CD4-positive, alpha-beta T cell (primary cell): ENCODE measurements around the gene C14orf180. TPM values are rescaled to one million over a fixed set of nuclear protein-coding genes. Genes with fewer than 3 reads are reported as not detected.

Experiments used
- ATAC-seq: fragments of 200-7000 bp; cut with Tn5 transposase; one replicate; pipeline ENCODE4 v1.10.0; 2022; ENCODE audit warnings: mild to moderate bottlenecking; ENCODE audit not compliant: poor library complexity
- CTCF ChIA-PET: fragments of 350-600 bp; sonication (Branson Sonifier 250); formaldehyde crosslinking; loops from one replicate; lab custom pipeline; 2021; ENCODE audit warnings: antibody characterized with exemption, inconsistent platforms; lab: Charles Lee
- POLR2A ChIA-PET: fragments of 350-600 bp; sonication (Branson Sonifier 250); formaldehyde crosslinking; loops from one replicate; lab custom pipeline; 2021; ENCODE audit warnings: antibody characterized with exemption, inconsistent platforms; lab: Charles Lee
- DNase-seq, 14 experiments: peaks; one replicate each; pipeline ENCODE4 v3.0.0-alpha.2; 2013 to 2020; ENCODE audit warnings: mixed read lengths in 2 of 14
- H3K27ac ChIP-seq, 2 donors: one replicate each; pipeline versions ENCODE4 v1.5.1 to v1.7.0; 2013; ENCODE audit warnings: low read length in 2 of 2, low read depth in 1 of 2, mild to moderate bottlenecking in 1 of 2
- H3K27me3 ChIP-seq, 2 experiments: 1 replicate in 1 of 2; 2 replicates in 1 of 2; pipeline versions ENCODE4 v1.6.1 to v1.7.0; 2013; ENCODE audit warnings: low read length in 2 of 2, control low read depth in 1 of 2, mild to moderate bottlenecking in 1 of 2, moderate library complexity in 1 of 2; ENCODE audit not compliant: insufficient read depth in 2 of 2, control insufficient read depth in 1 of 2
- H3K36me3 ChIP-seq: one replicate; pipeline ENCODE4 v1.6.1; 2013; ENCODE audit warnings: low read length, control low read depth; ENCODE audit not compliant: insufficient read depth
- H3K4me1 ChIP-seq: one replicate; pipeline ENCODE4 v1.6.1; 2013; ENCODE audit warnings: low read length, control low read depth; ENCODE audit not compliant: insufficient read depth
- H3K4me3 ChIP-seq: one replicate; pipeline ENCODE4 v1.5.1; 2013; ENCODE audit warnings: mild to moderate bottlenecking, low read length, moderate library complexity
- H3K9me3 ChIP-seq, 2 experiments: 1 replicate in 1 of 2; 2 replicates in 1 of 2; pipeline versions ENCODE4 v1.6.1 to v1.7.0; 2013; ENCODE audit warnings: low read length in 2 of 2, mild to moderate bottlenecking in 2 of 2, control low read depth in 1 of 2, moderate library complexity in 1 of 2; ENCODE audit not compliant: control insufficient read depth in 1 of 2, insufficient read depth in 1 of 2
- H3K27ac Mint-ChIP-seq: one replicate; pipeline ENCODE4 v1.8.0; 2020; ENCODE audit warnings: mixed read lengths
- H3K27me3 Mint-ChIP-seq: one replicate; pipeline ENCODE4 v1.8.0; 2021; ENCODE audit warnings: mixed read lengths
- H3K36me3 Mint-ChIP-seq: one replicate; pipeline ENCODE4 v1.8.0; 2021; ENCODE audit warnings: low read depth, mixed read lengths
- H3K4me1 Mint-ChIP-seq: one replicate; pipeline ENCODE4 v1.8.0; 2021; ENCODE audit warnings: low read depth, mixed read lengths
- H3K4me3 Mint-ChIP-seq: one replicate; pipeline ENCODE4 v1.8.0; 2020; ENCODE audit warnings: mild to moderate bottlenecking, mixed read lengths
- H3K9me3 Mint-ChIP-seq: one replicate; pipeline ENCODE4 v1.8.0; 2020; ENCODE audit warnings: mixed read lengths
- CTCF ChIP-seq: fragments of 200-600 bp; IDR thresholded peaks from one replicate; pipeline ENCODE4 v1.8.0; 2022; ENCODE audit warnings: antibody characterized with exemption, mild to moderate bottlenecking
- intact Hi-C, 2 experiments: fragments of 100-400 bp; cut with DNase I in 1 of 2; cut with micrococcal nuclease in 1 of 2; formaldehyde crosslinking; loops; one replicate each; pipeline versions ENCODE4 v1.15.1 to v1.9.0; 2023 to 2025; cut with DNase I, micrococcal nuclease
- total RNA-seq, 174 experiments: library from RNA in 2 of 174; stranded (reverse) in 2 of 174; gene quantifications; one replicate each; pipeline ENCODE4 v1.2.3 and lab custom pipeline; 2021 to 2026

The C14orf180 gene
- total RNA-seq, 2 experiments from 2014 or later, result not detected

- H3K27ac ChIP-seq, result no peak overlapping the region
- intact Hi-C loops, result no loop called here
- H3K36me3 ChIP-seq, result no peaks in the 10 kb centered on the region
- H3K4me3 ChIP-seq, result no peak overlapping the region
- H3K9me3 Mint-ChIP-seq, result no peaks in the 10 kb centered on the region
- no peak overlapping the region for H3K4me3 Mint-ChIP-seq
- CTCF ChIA-PET, result no interaction called here
- H3K36me3 Mint-ChIP-seq, result no peaks in the 10 kb centered on the region
- ATAC-seq, result no peak
- no peak for DNase-seq
- H3K9me3 ChIP-seq, result peaks cover 0 to 7% of the 10 kb centered on the region in 2 experiments
- H3K27ac Mint-ChIP-seq, result no peak overlapping the region
- H3K27me3 Mint-ChIP-seq, result peaks cover 10% of the 10 kb centered on the region
- peaks cover 3 to 5% of the 10 kb centered on the region in 2 experiments for H3K27me3 ChIP-seq
- POLR2A ChIA-PET, result no interaction called here
- TF ChIP-seq CTCF, result no peak
- no peaks in the 10 kb centered on the region for H3K4me1 ChIP-seq
- no peaks in the 10 kb centered on the region for H3K4me1 Mint-ChIP-seq
Measured at GRCh38 chr14:104572668-104573067, 6.9 kb upstream of the C14orf180 start.

GRCh38 chr14:104573930-104574329, 5.6 kb upstream of the C14orf180 start:
- H3K27me3 Mint-ChIP-seq, result peaks cover 10% of the 10 kb centered on the region
- CTCF ChIA-PET, result no interaction called here
- no peaks in the 10 kb centered on the region for H3K36me3 Mint-ChIP-seq
- Histone ChIP-seq H3K27me3 (peaks cover 5% of the 10 kb centered on the region in 2 experiments), H3K4me1 (no peaks in the 10 kb centered on the region), H3K36me3 (no peaks in the 10 kb centered on the region), H3K4me3 (no peak overlapping the region), H3K27ac (no peak overlapping the region), H3K9me3 (peaks cover 0 to 7% of the 10 kb centered on the region in 2 experiments)
- ATAC-seq (no peak), DNase-seq (no peak)
- H3K9me3 Mint-ChIP-seq, result no peaks in the 10 kb centered on the region
- no peak overlapping the region for H3K4me3 Mint-ChIP-seq
- intact Hi-C loops, result no loop called here
- H3K27ac Mint-ChIP-seq, result no peak overlapping the region
- POLR2A ChIA-PET, result no interaction called here
- no peaks in the 10 kb centered on the region for H3K4me1 Mint-ChIP-seq
- TF ChIP-seq CTCF, result no peak

- Histone ChIP-seq H3K36me3 (no peaks in the 10 kb centered on the region), H3K4me1 (no peaks in the 10 kb centered on the region), H3K9me3 (peaks cover 0 to 7% of the 10 kb centered on the region in 2 experiments), H3K27ac (no peak overlapping the region), H3K27me3 (peaks cover 5% of the 10 kb centered on the region in 2 experiments), H3K4me3 (no peak overlapping the region)
- Mint-ChIP-seq H3K27ac (no peak overlapping the region), H3K36me3 (no peaks in the 10 kb centered on the region), H3K27me3 (peaks cover 5% of the 10 kb centered on the region), H3K4me1 (no peaks in the 10 kb centered on the region), H3K9me3 (no peaks in the 10 kb centered on the region), H3K4me3 (no peak overlapping the region)
- ChIA-PET POLR2A (no interaction called here), CTCF (no interaction called here)
- no peak for ATAC-seq
- no peak for DNase-seq
- intact Hi-C loops, result no loop called here
- no peak for TF ChIP-seq CTCF
Measured at GRCh38 chr14:104574536-104574935, 5.0 kb upstream of the C14orf180 start.
